ENCODE results near the gene LPP. TPM values are rescaled to one million over a fixed set of nuclear protein-coding genes. Genes with fewer than 3 reads are reported as not detected.

Gene LPP
- polyA plus RNA-seq, 2 of the 4 experiments (the other 2 are of a cell fraction): 11.0 to 30.8 TPM

DNA sequence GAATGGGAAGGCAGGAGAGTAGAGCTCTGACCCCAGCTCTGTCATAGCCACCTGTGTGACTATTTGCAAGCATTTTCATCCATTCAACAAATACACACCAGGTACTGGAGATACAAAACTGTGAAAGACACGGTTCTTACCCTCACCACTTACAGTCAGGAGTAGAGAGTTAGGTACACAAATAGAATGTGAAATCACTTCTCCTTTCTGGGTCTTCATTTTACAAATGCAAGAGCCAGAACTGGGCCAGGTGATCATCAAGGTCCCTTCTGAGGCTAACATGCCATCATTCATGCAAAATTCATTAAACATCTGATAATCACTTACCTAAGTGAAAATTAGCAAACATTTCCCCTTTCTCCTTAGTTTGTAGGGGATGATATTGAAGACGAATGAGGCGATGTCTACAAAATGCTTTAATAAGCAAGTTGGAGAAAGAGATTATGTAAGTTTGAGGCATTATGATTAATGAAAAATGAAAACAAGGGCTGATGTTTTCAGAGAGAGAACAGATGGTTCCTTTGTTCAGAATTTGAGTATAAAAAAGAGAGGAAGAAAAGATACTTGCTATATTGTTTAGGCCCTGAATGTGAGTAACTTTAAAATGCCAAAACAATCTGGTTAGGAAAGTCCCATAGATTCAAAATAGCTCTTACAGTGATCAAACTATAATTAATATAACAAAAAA lies 88.6 kb downstream of the LPP start:
- no peak for DNase-seq (ENCODE audit: low read depth in 1 of 2, low spot score in 1 of 2)
- Histone ChIP-seq H3K4me1 (peaks cover 82% of the 10 kb centered on the region), H3K4me3 (no peak overlapping the region), H3K9me3 (no peaks in the 10 kb centered on the region), H3K27ac (peak overlapping the region; percentile 79 to 84), H3K4me2 (peak overlapping the region; percentile 63)
- no peak for ATAC-seq
- ChIA-PET POLR2A (no interaction called here), CTCF (no interaction called here)
- FAIRE-seq: no peak
- WGBS (ENCODE audit: missing lambda C conversion rate): 74% methylated on average over 3 of the region's 3 CpGs
- TF ChIP-seq, protein P1, sequence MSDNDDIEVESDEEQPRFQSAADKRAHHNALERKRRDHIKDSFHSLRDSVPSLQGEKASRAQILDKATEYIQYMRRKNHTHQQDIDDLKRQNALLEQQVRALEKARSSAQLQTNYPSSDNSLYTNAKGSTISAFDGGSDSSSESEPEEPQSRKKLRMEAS (IDR thresholded peaks at IDR 0.05): no peak
- TF ChIP-seq HOXA7 (CRISPR knock-in tag; IDR thresholded peaks at IDR 0.05) (no peak), HOXB5 (CRISPR knock-in tag; IDR thresholded peaks at IDR 0.05) (no peak), RFX5 (IDR thresholded peaks at IDR 0.05) (no peak), EHMT2 (IDR thresholded peaks at IDR 0.05; ENCODE audit: low read depth) (no peak)

DNA sequence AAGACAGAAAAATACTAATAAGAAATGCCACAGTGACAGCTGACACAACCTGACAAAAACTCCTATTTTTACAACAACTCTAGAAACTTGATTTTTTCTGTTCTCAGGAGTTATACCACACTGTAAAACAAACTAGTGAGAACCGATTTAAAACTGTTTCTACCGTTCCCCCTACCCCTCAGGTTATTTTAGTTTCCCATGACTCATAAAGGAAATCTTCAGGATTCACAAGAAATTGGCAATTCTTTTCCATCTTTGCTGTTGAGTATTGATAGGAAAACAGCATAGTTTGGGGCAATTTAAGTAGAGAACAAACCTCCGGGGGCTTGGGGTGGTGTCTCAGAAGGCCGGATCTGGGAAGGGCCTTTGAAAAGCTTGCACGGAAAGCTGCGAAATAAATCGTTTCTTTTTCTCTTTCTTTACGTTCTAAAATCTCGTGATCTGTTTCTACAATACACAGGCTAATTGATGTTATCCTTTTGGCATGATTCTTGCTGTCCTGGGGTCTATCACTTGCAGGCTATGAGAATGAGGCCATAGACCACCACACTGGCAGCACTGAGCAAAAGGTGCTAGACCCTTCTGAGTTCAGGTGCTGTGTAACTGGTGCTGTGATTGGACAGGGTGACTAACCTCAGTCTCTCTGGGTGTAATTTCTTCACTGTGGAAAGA lies 89.3 kb downstream of the LPP start:
- TF ChIP-seq TP53 (CRISPR knock-in tag; IDR thresholded peaks at IDR 0.05) (no peak), FOSL2 (IDR thresholded peaks at IDR 0.05) (no peak), FOSL2 (CRISPR knock-in tag; IDR thresholded peaks at IDR 0.05) (peak; percentile 14; the same call in 1 of the 2 replicates)
- Histone ChIP-seq H3K4me1 (peaks cover 85% of the 10 kb centered on the region), H3K4me3 (no peak overlapping the region), H3K9me3 (no peaks in the 10 kb centered on the region), H3K4me2 (peak overlapping the region; percentile 63), H3K27ac (peak overlapping the region; percentile 79 to 84)
- POLR2A ChIA-PET: no interaction called here
- 50% methylated on average over 9 of the region's 9 CpGs for WGBS (ENCODE audit: missing lambda C conversion rate)
- DNase-seq (ENCODE audit: low read depth in 1 of 2, low spot score in 1 of 2) (no peak), FAIRE-seq (no peak), ATAC-seq (no peak)
- CTCF ChIA-PET: no interaction called here

DNA sequence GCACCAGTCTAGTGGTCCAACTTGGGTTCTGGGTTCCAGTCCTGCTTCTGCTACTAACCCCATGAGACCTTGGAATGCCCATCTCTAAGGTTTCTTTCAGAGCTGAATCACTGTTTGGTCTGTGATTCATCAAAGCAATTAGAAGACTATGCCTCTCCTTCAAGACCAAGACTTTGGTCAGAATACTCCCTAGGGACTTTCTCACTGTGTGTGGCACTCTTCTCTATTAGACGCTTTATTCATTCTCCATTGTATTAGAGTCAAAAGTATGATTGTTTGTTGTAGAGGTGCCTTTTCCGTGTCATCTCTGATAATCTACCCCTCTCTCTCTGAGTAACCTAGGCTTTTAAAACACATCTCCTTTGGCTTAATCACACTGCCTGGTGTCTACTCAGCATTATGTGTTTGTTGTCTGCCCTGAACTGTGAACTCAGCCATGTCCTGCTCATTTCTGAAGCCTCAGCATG lies 90.5 kb downstream of the LPP start:
- ChIA-PET POLR2A (no interaction called here), CTCF (interaction anchor here (0.9 kb wide), 1 partner anchor 503 kb away, joined by 3 read pairs; no protein-coding TSS in a partner anchor)
- peaks cover 90% of the 10 kb centered on the region for H3K4me1 ChIP-seq
- peak; percentile 28 for FAIRE-seq
- peak overlapping the region; percentile 63 for H3K4me2 ChIP-seq
- ATAC-seq: peak; percentile 69 to 77
- DNase-seq (ENCODE audit: low read depth in 1 of 2, low spot score in 1 of 2): peak; percentile 44 to 84
- no peaks in the 10 kb centered on the region for H3K9me3 ChIP-seq
- H3K27ac ChIP-seq: peak overlapping the region; percentile 79 to 84
- no peak overlapping the region for H3K4me3 ChIP-seq
- 0% methylated on average over 2 of the region's 2 CpGs for WGBS (ENCODE audit: missing lambda C conversion rate)
- TF ChIP-seq HOXA7 (CRISPR knock-in tag; IDR thresholded peaks at IDR 0.05): no peak
- TF ChIP-seq, protein P2, sequence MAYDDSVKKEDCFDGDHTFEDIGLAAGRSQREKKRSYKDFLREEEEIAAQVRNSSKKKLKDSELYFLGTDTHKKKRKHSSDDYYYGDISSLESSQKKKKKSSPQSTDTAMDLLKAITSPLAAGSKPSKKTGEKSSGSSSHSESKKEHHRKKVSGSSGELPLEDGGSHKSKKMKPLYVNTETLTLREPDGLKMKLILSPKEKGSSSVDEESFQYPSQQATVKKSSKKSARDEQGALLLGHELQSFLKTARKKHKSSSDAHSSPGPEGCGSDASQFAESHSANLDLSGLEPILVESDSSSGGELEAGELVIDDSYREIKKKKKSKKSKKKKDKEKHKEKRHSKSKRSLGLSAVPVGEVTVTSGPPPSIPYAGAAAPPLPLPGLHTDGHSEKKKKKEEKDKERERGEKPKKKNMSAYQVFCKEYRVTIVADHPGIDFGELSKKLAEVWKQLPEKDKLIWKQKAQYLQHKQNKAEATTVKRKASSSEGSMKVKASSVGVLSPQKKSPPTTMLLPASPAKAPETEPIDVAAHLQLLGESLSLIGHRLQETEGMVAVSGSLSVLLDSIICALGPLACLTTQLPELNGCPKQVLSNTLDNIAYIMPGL (CRISPR knock-in tag; IDR thresholded peaks at IDR 0.05; ENCODE audit: borderline replicate concordance): no peak
- no peak for TF ChIP-seq POLR2AphosphoS2 (conservative IDR thresholded peaks at IDR 0.05; ENCODE audit: low read length)
- TF ChIP-seq RCOR1 (IDR thresholded peaks at IDR 0.05; ENCODE audit: low read depth, low read length): no peak
- TF ChIP-seq, protein P3, sequence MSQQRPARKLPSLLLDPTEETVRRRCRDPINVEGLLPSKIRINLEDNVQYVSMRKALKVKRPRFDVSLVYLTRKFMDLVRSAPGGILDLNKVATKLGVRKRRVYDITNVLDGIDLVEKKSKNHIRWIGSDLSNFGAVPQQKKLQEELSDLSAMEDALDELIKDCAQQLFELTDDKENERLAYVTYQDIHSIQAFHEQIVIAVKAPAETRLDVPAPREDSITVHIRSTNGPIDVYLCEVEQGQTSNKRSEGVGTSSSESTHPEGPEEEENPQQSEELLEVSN (IDR thresholded peaks at IDR 0.05; ENCODE audit: borderline replicate concordance, low read depth): no peak
- TF ChIP-seq TP53 (CRISPR knock-in tag; IDR thresholded peaks at IDR 0.05): no peak
- TF ChIP-seq NPAS2 (CRISPR knock-in tag; IDR thresholded peaks at IDR 0.05; ENCODE audit: borderline replicate concordance): no peak
- no peak for TF ChIP-seq EHF (CRISPR knock-in tag; IDR thresholded peaks at IDR 0.05)
- no peak for TF ChIP-seq FOSB (CRISPR knock-in tag; IDR thresholded peaks at IDR 0.05)
- TF ChIP-seq JUNB (IDR thresholded peaks at IDR 0.05): peak; percentile 86
- TF ChIP-seq NFE2L2 (conservative IDR thresholded peaks at IDR 0.05; ENCODE audit: low read length): no peak
- no peak for TF ChIP-seq POLR2A (IDR thresholded peaks at IDR 0.05; ENCODE audit: low read length)
- TF ChIP-seq JUN (IDR thresholded peaks at IDR 0.05): peak; percentile 29 to 44; a peak in 3 of 5 replicates
- peak; percentile 10; the same call in 1 of the 3 replicates for TF ChIP-seq SMC3 (IDR thresholded peaks at IDR 0.05)
- peak in 1 of 2 experiments; percentile 46; a peak in 1 of 5 replicates for TF ChIP-seq EP300 (IDR thresholded peaks at IDR 0.05)
- no peak for TF ChIP-seq ZNF302 (CRISPR knock-in tag; IDR thresholded peaks at IDR 0.05)
- no peak for TF ChIP-seq TFCP2L1 (CRISPR knock-in tag; IDR thresholded peaks at IDR 0.05)
- TF ChIP-seq, protein P1 (IDR thresholded peaks at IDR 0.05): no peak
- no peak for TF ChIP-seq RFX5 (IDR thresholded peaks at IDR 0.05)
- TF ChIP-seq HEYL (CRISPR knock-in tag; IDR thresholded peaks at IDR 0.05): no peak
- TF ChIP-seq MAFK (IDR thresholded peaks at IDR 0.05; ENCODE audit: partially characterized antibody): peak; percentile 95
- no peak for TF ChIP-seq KDM5A (IDR thresholded peaks at IDR 0.05)
- TF ChIP-seq, protein P4, sequence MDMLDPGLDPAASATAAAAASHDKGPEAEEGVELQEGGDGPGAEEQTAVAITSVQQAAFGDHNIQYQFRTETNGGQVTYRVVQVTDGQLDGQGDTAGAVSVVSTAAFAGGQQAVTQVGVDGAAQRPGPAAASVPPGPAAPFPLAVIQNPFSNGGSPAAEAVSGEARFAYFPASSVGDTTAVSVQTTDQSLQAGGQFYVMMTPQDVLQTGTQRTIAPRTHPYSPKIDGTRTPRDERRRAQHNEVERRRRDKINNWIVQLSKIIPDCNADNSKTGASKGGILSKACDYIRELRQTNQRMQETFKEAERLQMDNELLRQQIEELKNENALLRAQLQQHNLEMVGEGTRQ (IDR thresholded peaks at IDR 0.05): no peak
- TF ChIP-seq KDM1A (IDR thresholded peaks at IDR 0.05; ENCODE audit: low read depth): no peak
- no peak for TF ChIP-seq CEBPB (IDR thresholded peaks at IDR 0.05)
- peak; percentile 39; the same call in 1 of the 2 replicates for TF ChIP-seq GATA3 (IDR thresholded peaks at IDR 0.05; ENCODE audit: borderline replicate concordance)
- TF ChIP-seq CBX2 (IDR thresholded peaks at IDR 0.05; ENCODE audit: borderline replicate concordance, low read depth): no peak
